Esophagus muscularis mucosa (tissue), 3 donors: ENCODE measurements around the gene KMT5B.

ENCODE experiments used
- POLR2A ChIP-seq: fragments of 450-650 bp; IDR thresholded peaks from one replicate; pipeline ENCODE4 v1.6.1; 2017; ENCODE audit warnings: antibody characterized with exemption, moderate library complexity, mild to moderate bottlenecking, low read depth
- POLR2AphosphoS5 ChIP-seq, 2 donors: sonication (generic); formaldehyde crosslinking; IDR thresholded peaks; one replicate each; pipeline ENCODE4 v1.6.1; 2017; ENCODE audit warnings: antibody characterized with exemption in 2 of 2
- TF ChIP-seq, protein P1 (sequence below), 3 experiments: fragments of 200-600 bp in 2 of 3; fragments of 450-650 bp in 1 of 3; sonication (generic) in 2 of 3; IDR thresholded peaks; one replicate each; pipeline ENCODE4 v1.5.1; 2017 to 2019; ENCODE audit warnings: antibody characterized with exemption in 3 of 3, mild to moderate bottlenecking in 2 of 3, moderate library complexity in 1 of 3

DNA sequence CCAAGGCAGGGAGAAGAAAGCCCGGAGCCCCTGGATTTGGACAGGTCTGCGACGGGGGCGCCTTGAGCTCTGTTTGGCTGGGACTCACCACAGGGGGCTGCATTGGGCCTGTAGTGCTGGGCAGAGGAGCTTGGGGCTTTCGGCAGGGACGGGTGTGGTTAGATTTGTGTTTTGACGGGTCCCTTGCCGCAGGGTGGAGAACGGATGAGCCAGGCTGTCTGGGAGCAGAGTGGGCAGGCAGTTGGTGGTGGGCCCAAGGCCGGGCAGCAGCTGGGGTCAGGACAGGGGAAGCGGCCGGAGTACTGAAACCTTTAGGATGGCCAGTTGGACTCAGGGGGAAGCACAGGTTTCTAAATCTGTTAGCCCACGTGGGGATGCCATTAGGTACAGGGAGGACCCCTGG, 45.3 kb upstream of the KMT5B start:
- TF ChIP-seq, protein P1, sequence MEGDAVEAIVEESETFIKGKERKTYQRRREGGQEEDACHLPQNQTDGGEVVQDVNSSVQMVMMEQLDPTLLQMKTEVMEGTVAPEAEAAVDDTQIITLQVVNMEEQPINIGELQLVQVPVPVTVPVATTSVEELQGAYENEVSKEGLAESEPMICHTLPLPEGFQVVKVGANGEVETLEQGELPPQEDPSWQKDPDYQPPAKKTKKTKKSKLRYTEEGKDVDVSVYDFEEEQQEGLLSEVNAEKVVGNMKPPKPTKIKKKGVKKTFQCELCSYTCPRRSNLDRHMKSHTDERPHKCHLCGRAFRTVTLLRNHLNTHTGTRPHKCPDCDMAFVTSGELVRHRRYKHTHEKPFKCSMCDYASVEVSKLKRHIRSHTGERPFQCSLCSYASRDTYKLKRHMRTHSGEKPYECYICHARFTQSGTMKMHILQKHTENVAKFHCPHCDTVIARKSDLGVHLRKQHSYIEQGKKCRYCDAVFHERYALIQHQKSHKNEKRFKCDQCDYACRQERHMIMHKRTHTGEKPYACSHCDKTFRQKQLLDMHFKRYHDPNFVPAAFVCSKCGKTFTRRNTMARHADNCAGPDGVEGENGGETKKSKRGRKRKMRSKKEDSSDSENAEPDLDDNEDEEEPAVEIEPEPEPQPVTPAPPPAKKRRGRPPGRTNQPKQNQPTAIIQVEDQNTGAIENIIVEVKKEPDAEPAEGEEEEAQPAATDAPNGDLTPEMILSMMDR (IDR thresholded peaks at IDR 0.05) = no peak
- no peak for TF ChIP-seq POLR2A
- TF ChIP-seq POLR2AphosphoS5 (IDR thresholded peaks at IDR 0.05) = no peak
